Activated T-cell treated with anti-CD3 and anti-CD28 coated beads, Interleukin-2, amount 50 U/mL, for 48 hours (primary cell): ENCODE results near the gene FAM222B.

Experiments
- DNase-seq, 2 experiments: peaks; one replicate each; pipeline ENCODE4 v3.0.0-alpha.2; 2020

Gene FAM222B

GRCh38 chr17:28765038-28765437 is 77.6 kb downstream of the FAM222B start:
- DNase-seq: no peak

- DNase-seq: peak; percentile 83 to 86
Measured at GRCh38 chr17:28763804-28764266, 78.8 kb downstream of the FAM222B start.

GRCh38 chr17:28763137-28763799 is 79.3 kb downstream of the FAM222B start:
- peak in 1 of 2 experiments; percentile 34 for DNase-seq

- DNase-seq: no peak
Measured at GRCh38 chr17:28760601-28761562, 81.7 kb downstream of the FAM222B start.

GRCh38 chr17:28759256-28759865 is 83.2 kb downstream of the FAM222B start:
- DNase-seq: no peak

- no peak for DNase-seq
Measured at GRCh38 chr17:28758411-28759121, 84.0 kb downstream of the FAM222B start.

GRCh38 chr17:28756049-28756804 is 86.4 kb downstream of the FAM222B start:
- no peak for DNase-seq

GRCh38 chr17:28755486-28755885 is 87.1 kb downstream of the FAM222B start:
- no peak for DNase-seq

- no peak for DNase-seq
Measured at GRCh38 chr17:28751600-28752366, 90.8 kb downstream of the FAM222B start.

GRCh38 chr17:28750178-28751047 is 92.2 kb downstream of the FAM222B start:
- DNase-seq: peak; percentile 94 to 95

- DNase-seq: no peak
Measured at GRCh38 chr17:28749516-28750177, 92.9 kb downstream of the FAM222B start.

GRCh38 chr17:28748852-28749515 is 93.6 kb downstream of the FAM222B start:
- no peak for DNase-seq

- no peak for DNase-seq
Measured at GRCh38 chr17:28747801-28748750, 94.5 kb downstream of the FAM222B start.

- DNase-seq: no peak
Measured at GRCh38 chr17:28747051-28747691, 95.4 kb downstream of the FAM222B start.

- DNase-seq: no peak
Measured at GRCh38 chr17:28746611-28747050, 96.0 kb downstream of the FAM222B start.

- DNase-seq: no peak
Measured at GRCh38 chr17:28745786-28746411, 96.7 kb downstream of the FAM222B start.
